HCT116 (cell line): Measurements from ENCODE around the gene SWAP70. TPM values are rescaled to one million over a fixed set of nuclear protein-coding genes. Genes with fewer than 3 reads are reported as not detected.

Source experiments
- ATAC-seq: fragments of 200-7000 bp; cut with Tn5 transposase; 2 replicates; pipeline ENCODE4 v1.9.1; 2020; ENCODE audit warnings: mild to moderate bottlenecking, moderate library complexity
- BruUV-seq: library from RNA; stranded (reverse); fragments of 400-500 nt; replicated peaks from 2 replicates; lab custom pipeline; 2021; lab: Mats Ljungman, UMichigan
- CTCF ChIA-PET: fragments of 300-600 bp; sonication (Branson Sonifier 250); formaldehyde crosslinking; loops from one replicate; lab custom pipeline; 2021; ENCODE audit warnings: antibody characterized with exemption; lab: Charles Lee
- POLR2A ChIA-PET: fragments of 300-600, 350-600 bp; sonication (Branson Sonifier 250); formaldehyde crosslinking; loops from one replicate; lab custom pipeline; 2021; ENCODE audit warnings: antibody characterized with exemption; lab: Charles Lee
- RAD21 ChIA-PET, 2 experiments: fragments of 300-600 bp; sonication (Branson Sonifier 250); formaldehyde crosslinking; loops; one replicate each; lab custom pipeline; 2023; ENCODE audit warnings: low total read pairs in 2 of 2; ENCODE audit not compliant: uncharacterized antibody in 2 of 2, unreplicated experiment in 2 of 2, low non-redundant PET in 1 of 2; lab: Charles Lee
- DNase-seq: peaks from one replicate; pipeline ENCODE4 v3.0.0-alpha.2; 2010; ENCODE audit warnings: low read depth, low spot score
- H2AFZ ChIP-seq: fragments of 200-600 bp; shearing (Covaris generic), sonication (generic); 2 replicates; pipeline ENCODE4 v1.6.1; 2017; ENCODE audit warnings: low read depth, mixed run types, mixed read lengths, antibody characterized with exemption, low read length; ENCODE audit not compliant: poor library complexity, severe bottlenecking
- H3K27ac ChIP-seq: 2 replicates; pipeline ENCODE4 v1.5.1; 2012; ENCODE audit warnings: low read depth, low read length
- H3K27me3 ChIP-seq: fragments of 200-600 bp; sonication (generic); 2 replicates; pipeline ENCODE4 v1.6.1; 2016; ENCODE audit warnings: mixed run types, low read length, mixed read lengths; ENCODE audit not compliant: insufficient read depth
- H3K36me3 ChIP-seq, 2 experiments: fragments of 200-500 bp in 1 of 2; fragments of 200-600 bp in 1 of 2; sonication (Bioruptor generic) in 1 of 2; sonication (generic) in 1 of 2; 2 replicates each; pipeline versions ENCODE4 v1.5.1 to v1.6.1; 2014 to 2016; ENCODE audit warnings: low read length in 2 of 2, inconsistent platforms in 1 of 2, mixed read lengths in 1 of 2, mixed run types in 1 of 2; ENCODE audit not compliant: insufficient read depth in 2 of 2, control insufficient read depth in 1 of 2
- H3K4me1 ChIP-seq, 2 experiments: fragments of 200-600 bp in 1 of 2; sonication (generic) in 1 of 2; 2 replicates each; pipeline versions ENCODE4 v1.5.1 to v1.6.1; 2012 to 2017; ENCODE audit warnings: low read length in 2 of 2, inconsistent platforms in 1 of 2, mild to moderate bottlenecking in 1 of 2, mixed read lengths in 1 of 2, mixed run types in 1 of 2, moderate library complexity in 1 of 2; ENCODE audit not compliant: insufficient read depth in 2 of 2, control insufficient read depth in 1 of 2
- H3K4me2 ChIP-seq: fragments of 200-600 bp; sonication (generic); 2 replicates; pipeline ENCODE4 v1.6.1; 2017; ENCODE audit warnings: mixed run types, low read length, mixed read lengths
- H3K4me3 ChIP-seq, 2 experiments: fragments of 200-600 bp in 1 of 2; sonication (generic) in 1 of 2; replicated peaks in 1 of 2; 2 replicates each; pipeline ENCODE4 v1.5.1; 2011 to 2016; ENCODE audit warnings: low read length in 2 of 2, control low read depth in 1 of 2, low read depth in 1 of 2, mild to moderate bottlenecking in 1 of 2, mixed read lengths in 1 of 2, mixed run types in 1 of 2
- H3K79me2 ChIP-seq: fragments of 200-600 bp; sonication (generic); 2 replicates; pipeline ENCODE4 v1.6.1; 2017; ENCODE audit warnings: mild to moderate bottlenecking, mixed run types, low read length, moderate library complexity, mixed read lengths; ENCODE audit not compliant: insufficient read depth
- H3K9ac ChIP-seq: fragments of 200-600 bp; sonication (generic); 2 replicates; pipeline ENCODE4 v1.6.1; 2016; ENCODE audit warnings: low read length, mixed read lengths
- H3K9me2 ChIP-seq: fragments of 200-600 bp; sonication (generic), shearing (Covaris generic); 2 replicates; pipeline ENCODE4 v1.6.1; 2017; ENCODE audit warnings: mixed run types, mild to moderate bottlenecking, moderate library complexity; ENCODE audit not compliant: insufficient read depth
- H3K9me3 ChIP-seq, 2 experiments: fragments of 200-500 bp in 1 of 2; fragments of 200-600 bp in 1 of 2; sonication (Bioruptor generic) in 1 of 2; sonication (generic) in 1 of 2; 2 replicates each; pipeline ENCODE4 v1.6.1; 2014 to 2017; ENCODE audit warnings: low read length in 2 of 2, mixed read lengths in 2 of 2, inconsistent platforms in 1 of 2, low read depth in 1 of 2, mild to moderate bottlenecking in 1 of 2, mixed run types in 1 of 2, moderate library complexity in 1 of 2; ENCODE audit not compliant: control insufficient read depth in 1 of 2, insufficient read depth in 1 of 2
- H4K20me1 ChIP-seq: fragments of 200-600 bp; sonication (generic), shearing (Covaris generic); 2 replicates; pipeline ENCODE4 v1.6.1; 2017; ENCODE audit warnings: mixed run types, mild to moderate bottlenecking, moderate library complexity; ENCODE audit not compliant: insufficient read depth
- ATF3 ChIP-seq: IDR thresholded peaks from 2 replicates; pipeline ENCODE4 v1.6.1; 2012
- CBX3 ChIP-seq: IDR thresholded peaks from 2 replicates; pipeline ENCODE4 v1.6.1; 2012; ENCODE audit warnings: low read depth
- CTCF ChIP-seq, 3 experiments: fragments of 200-600 bp in 1 of 3; sonication (generic) in 1 of 3; IDR thresholded peaks in 2 of 3; conservative IDR thresholded peaks in 1 of 3; 2 replicates each; pipeline ENCODE4 v1.5.1; 2012 to 2017; ENCODE audit warnings: low read depth in 2 of 3, low read length in 2 of 3, antibody characterized with exemption in 1 of 3, borderline replicate concordance in 1 of 3, control low read depth in 1 of 3, mild to moderate bottlenecking in 1 of 3, mixed read lengths in 1 of 3, mixed run types in 1 of 3, moderate library complexity in 1 of 3; ENCODE audit not compliant: insufficient read depth in 1 of 3
- EGR1 ChIP-seq: IDR thresholded peaks from 2 replicates; pipeline ENCODE4 v1.6.1; 2012; ENCODE audit warnings: low read depth
- ELF1 ChIP-seq: IDR thresholded peaks from 2 replicates; pipeline ENCODE4 v1.6.1; 2012; ENCODE audit warnings: low read depth, borderline replicate concordance
- FOSL1 ChIP-seq: IDR thresholded peaks from 2 replicates; pipeline ENCODE4 v1.6.1; 2012; ENCODE audit warnings: low read depth
- JUND ChIP-seq: IDR thresholded peaks from 2 replicates; pipeline ENCODE4 v1.6.1; 2012
- POLR2A ChIP-seq: IDR thresholded peaks from 2 replicates; pipeline ENCODE4 v1.7.0; 2011; ENCODE audit warnings: borderline replicate concordance; ENCODE audit not compliant: insufficient read depth, insufficient read length; ENCODE audit errors: extremely low read depth
- POLR2AphosphoS5 ChIP-seq: IDR thresholded peaks from 2 replicates; pipeline ENCODE4 v1.6.1; 2011; ENCODE audit warnings: mild to moderate bottlenecking, low read depth, low read length, moderate library complexity
- RAD21 ChIP-seq: IDR thresholded peaks from 2 replicates; pipeline ENCODE4 v1.6.1; 2012; ENCODE audit warnings: low read depth, mild to moderate bottlenecking
- REST ChIP-seq: IDR thresholded peaks from 2 replicates; pipeline ENCODE4 v1.6.1; 2012; ENCODE audit warnings: low read depth
- SIN3A ChIP-seq: IDR thresholded peaks from 2 replicates; pipeline ENCODE4 v1.6.1; 2012; ENCODE audit warnings: low read depth
- SP1 ChIP-seq: IDR thresholded peaks from 2 replicates; pipeline ENCODE4 v1.6.1; 2012; ENCODE audit warnings: low read depth
- SRF ChIP-seq: IDR thresholded peaks from 2 replicates; pipeline ENCODE4 v1.6.1; 2012; ENCODE audit warnings: low read depth
- TCF7L2 ChIP-seq: IDR thresholded peaks from 2 replicates; pipeline ENCODE4 v1.7.0; 2011; ENCODE audit warnings: borderline replicate concordance, inconsistent platforms; ENCODE audit not compliant: insufficient read depth, insufficient read length; ENCODE audit errors: extremely low read depth
- YY1 ChIP-seq: IDR thresholded peaks from 2 replicates; pipeline ENCODE4 v1.6.1; 2011; ENCODE audit warnings: low read length, low read depth, moderate library complexity, mild to moderate bottlenecking; ENCODE audit not compliant: insufficient replicate concordance; ENCODE audit errors: extremely low read depth
- ZBTB33 ChIP-seq: IDR thresholded peaks from 2 replicates; pipeline ENCODE4 v1.6.1; 2011; ENCODE audit warnings: mild to moderate bottlenecking, low read length, moderate library complexity; ENCODE audit not compliant: insufficient replicate concordance; ENCODE audit errors: extremely low read depth
- ZNF274 ChIP-seq: fragments of 200-500 bp; sonication (Bioruptor generic); IDR thresholded peaks from 2 replicates; pipeline ENCODE4 v1.6.1; 2014; ENCODE audit warnings: mild to moderate bottlenecking, low read depth, low read length, inconsistent platforms
- intact Hi-C: fragments of 100-400 bp; cut with micrococcal nuclease; formaldehyde crosslinking; loops from 2 replicates; pipeline ENCODE4 v1.10.0; 2022
- total RNA-seq: library from RNA; stranded (reverse); gene quantifications from one replicate; pipeline ENCODE4 v1.2.1, GENCODE V29; 2021; ENCODE audit not compliant: unreplicated experiment

Gene SWAP70
- total RNA-seq, 1 experiment from 2014 or later: 20.6 TPM

- intact Hi-C loops: no loop called here
- BruUV-seq: no TSS peak
- H3K36me3 ChIP-seq: peaks cover 0 to 3% of the 10 kb centered on the region in 2 experiments; a peak in 1 of 4 replicates
- ATAC-seq: no peak
- no peak overlapping the region for H3K27ac ChIP-seq
- ChIA-PET RAD21 (no interaction called here), CTCF (no interaction called here), POLR2A (no interaction called here)
- no peak overlapping the region for H3K9ac ChIP-seq
- no peaks in the 10 kb centered on the region for H3K9me2 ChIP-seq
- no peak overlapping the region for H2AFZ ChIP-seq
- H3K9me3 ChIP-seq: no peaks in the 10 kb centered on the region
- no peak overlapping the region for H3K4me3 ChIP-seq
- H4K20me1 ChIP-seq: no peaks in the 10 kb centered on the region
- TF ChIP-seq FOSL1 (no peak), ZNF274 (no peak), REST (no peak), POLR2AphosphoS5 (no peak), SP1 (no peak), ELF1 (no peak), CTCF (IDR thresholded peaks at IDR 0.05 in 2 of 3, conservative IDR thresholded peaks at IDR 0.05 in 1 of 3; ENCODE audit: borderline replicate concordance in 1 of 3, insufficient read depth in 1 of 3, low read depth in 2 of 3, low read length in 2 of 3) (no peak), ATF3 (no peak), RAD21 (no peak), EGR1 (no peak), SRF (no peak), YY1 (no peak), CBX3 (no peak), TCF7L2 (no peak), POLR2A (no peak), JUND (no peak), ZBTB33 (no peak), SIN3A (no peak)
- no peaks in the 10 kb centered on the region for H3K4me1 ChIP-seq
- no peaks in the 10 kb centered on the region for H3K79me2 ChIP-seq
- H3K27me3 ChIP-seq: no peaks in the 10 kb centered on the region
- no peak overlapping the region for H3K4me2 ChIP-seq
- DNase-seq: no peak
These were observed 126.8 kb downstream of the SWAP70 start for GRCh38 chr11:9790703-9791102.
